K562 (cell line): ENCODE results near the gene BTBD2. TPM values are rescaled to one million over a fixed set of nuclear protein-coding genes. Genes with fewer than 3 reads are reported as not detected.

Source experiments
- ATAC-seq: fragments of 200-7000 bp; cut with Tn5 transposase; 3 replicates; pipeline ENCODE4 v1.9.1; 2020; ENCODE audit warnings: moderate library complexity
- BruUV-seq: library from RNA; stranded (reverse); fragments of 400-500 nt; replicated peaks from 2 replicates; lab custom pipeline; 2021; lab: Mats Ljungman, UMichigan
- CTCF ChIA-PET: fragments of 300-600 bp; formaldehyde crosslinking; extraction: SDS; loops from one replicate; lab custom pipeline; 2021; ENCODE audit warnings: low intra/inter-chr PET ratio; lab: Yijun Ruan, JAX
- POLR2A ChIA-PET: fragments of 300-600, 350-650 bp; sonication (Branson Sonifier 250); formaldehyde crosslinking; extraction: SDS; loops from one replicate; lab custom pipeline; 2021; ENCODE audit warnings: antibody characterized with exemption, inconsistent platforms; lab: Yijun Ruan, JAX
- DNase-seq, 4 experiments: peaks; one replicate each; pipeline versions ENCODE4 v3.0.0 to v3.0.0-alpha.2; 2011 to 2018; ENCODE audit warnings: low spot score in 3 of 4, mixed read lengths in 3 of 4; ENCODE audit errors: extremely low read depth in 1 of 4
- FAIRE-seq: peaks from 2 replicates; lab custom pipeline; 2011; peaks lifted over from hg19 to GRCh38; lab: Jason Lieb, UNC
- H2AFZ ChIP-seq: 2 replicates; pipeline ENCODE4 v1.6.0; 2011; ENCODE audit warnings: low read depth, low read length, control low read depth, inconsistent platforms
- H3K27ac ChIP-seq: fragments of 200-600 bp; 3 replicates; pipeline ENCODE4 v1.8.0; 2011; ENCODE audit warnings: low read depth, mild to moderate bottlenecking, control low read depth, inconsistent platforms, low read length, moderate library complexity, mixed read lengths; ENCODE audit errors: extremely low read depth
- H3K27me3 ChIP-seq, 2 experiments: fragments of 300-600 bp in 1 of 2; 2 replicates in 1 of 2; 3 replicates in 1 of 2; pipeline versions ENCODE4 v1.6.0 to v1.8.0; 2011; ENCODE audit warnings: inconsistent platforms in 2 of 2, low read length in 2 of 2, mild to moderate bottlenecking in 1 of 2, mixed read lengths in 1 of 2, moderate library complexity in 1 of 2; ENCODE audit not compliant: control insufficient read depth in 2 of 2, insufficient read depth in 2 of 2
- H3K36me3 ChIP-seq: fragments of 300-600 bp; 3 replicates; pipeline ENCODE4 v1.8.0; 2011; ENCODE audit warnings: mild to moderate bottlenecking, low read length, inconsistent platforms; ENCODE audit not compliant: control insufficient read depth, insufficient read depth
- H3K4me1 ChIP-seq, 2 experiments: fragments of 200-600 bp in 1 of 2; replicated peaks in 1 of 2; 2 replicates in 1 of 2; 3 replicates in 1 of 2; pipeline versions ENCODE4 v1.5.1 to v1.8.0; 2011; ENCODE audit warnings: inconsistent platforms in 2 of 2, low read length in 2 of 2, mild to moderate bottlenecking in 1 of 2, mixed read lengths in 1 of 2, moderate library complexity in 1 of 2; ENCODE audit not compliant: control insufficient read depth in 2 of 2, insufficient read depth in 2 of 2
- H3K4me2 ChIP-seq: 2 replicates; pipeline ENCODE4 v1.6.1; 2011; ENCODE audit warnings: low read length, control low read depth, inconsistent platforms, mixed read lengths; ENCODE audit not compliant: insufficient read depth
- H3K4me3 ChIP-seq: fragments of 200-600 bp; sonication (generic), shearing (Covaris generic); 2 replicates; pipeline ENCODE4 v1.5.1; 2016; ENCODE audit warnings: control low read depth, inconsistent platforms
- H3K79me2 ChIP-seq: fragments of 200-600 bp; 3 replicates; pipeline ENCODE4 v1.8.0; 2011; ENCODE audit warnings: low read length, inconsistent platforms; ENCODE audit not compliant: control insufficient read depth, insufficient read depth
- H3K9ac ChIP-seq, 2 experiments: 2 replicates each; pipeline versions ENCODE4 v1.6.0 to v1.6.1; 2011; ENCODE audit warnings: low read depth in 2 of 2, low read length in 2 of 2, control low read depth in 1 of 2, inconsistent platforms in 1 of 2, mild to moderate bottlenecking in 1 of 2, mixed read lengths in 1 of 2; ENCODE audit not compliant: insufficient read depth in 1 of 2
- H3K9me1 ChIP-seq: one replicate; pipeline ENCODE4 v1.6.0; 2011; ENCODE audit warnings: inconsistent platforms, mild to moderate bottlenecking, low read length, moderate library complexity; ENCODE audit not compliant: control insufficient read depth, insufficient read depth
- H3K9me3 ChIP-seq: replicated peaks from 2 replicates; pipeline ENCODE4 v1.5.1; 2011; ENCODE audit warnings: low read depth, low read length, inconsistent platforms; ENCODE audit not compliant: control insufficient read depth, insufficient read depth
- H4K20me1 ChIP-seq: replicated peaks from 2 replicates; pipeline ENCODE4 v1.6.1; 2011; ENCODE audit warnings: low read length, inconsistent platforms, mixed read lengths; ENCODE audit not compliant: control insufficient read depth, insufficient read depth
- ARID2 ChIP-seq: fragments of 450-650 bp; IDR thresholded peaks from 2 replicates; pipeline ENCODE4 v1.6.1; 2017; ENCODE audit warnings: antibody characterized with exemption, mild to moderate bottlenecking
- CAMTA2 ChIP-seq: fragments of 250-450 bp; sonication (Bioruptor Pico); conservative IDR thresholded peaks from 2 replicates; pipeline ENCODE4 v1.5.1; 2022
- CBFA2T2 ChIP-seq: fragments of 450-650 bp; conservative IDR thresholded peaks from 2 replicates; pipeline ENCODE4 v1.6.1; 2017; ENCODE audit warnings: mild to moderate bottlenecking
- HCFC1 ChIP-seq: IDR thresholded peaks from 2 replicates; pipeline ENCODE4 v1.6.1; 2012; ENCODE audit warnings: low read depth, low read length, improper control_type of control experiment
- MED1 ChIP-seq: sonication (generic); formaldehyde crosslinking; IDR thresholded peaks from 2 replicates; pipeline ENCODE4 v1.8.1; 2023; ENCODE audit warnings: missing genetic modification reagents, borderline replicate concordance
- NCOA1 ChIP-seq: fragments of 450-650 bp; IDR thresholded peaks from 2 replicates; pipeline ENCODE4 v1.6.1; 2016; ENCODE audit warnings: low read depth
- NFIX ChIP-seq: fragments of 250-450 bp; sonication (Bioruptor Pico); IDR thresholded peaks from 2 replicates; pipeline ENCODE4 v1.4.0; 2020; ENCODE audit warnings: low read depth, mild to moderate bottlenecking, moderate library complexity
- PRPF4 ChIP-seq: fragments of 200-400 bp; formaldehyde crosslinking; IDR thresholded peaks from one replicate; pipeline ENCODE4 v1.6.1; 2017; ENCODE audit warnings: low read length, low read depth, mild to moderate bottlenecking; ENCODE audit not compliant: insufficient read depth, poor library complexity, severe bottlenecking
- RFX1 ChIP-seq: fragments of 450-650 bp; IDR thresholded peaks from 2 replicates; pipeline ENCODE4 v1.6.1; 2016; ENCODE audit warnings: mild to moderate bottlenecking, moderate library complexity
- TCF7L2 ChIP-seq: fragments of 150-350 bp; IDR thresholded peaks from 2 replicates; pipeline ENCODE4 v1.6.1; 2016; ENCODE audit warnings: low read depth, mild to moderate bottlenecking, low read length, moderate library complexity
- ZBTB17 ChIP-seq: fragments of 450-650 bp; formaldehyde crosslinking; IDR thresholded peaks from 2 replicates; pipeline ENCODE4 v1.4.0; 2020; ENCODE audit warnings: mild to moderate bottlenecking
- ZNF274 ChIP-seq: IDR thresholded peaks from 2 replicates; pipeline ENCODE4 v1.6.1; 2011; ENCODE audit warnings: low read depth, mild to moderate bottlenecking, low read length, moderate library complexity, borderline replicate concordance
- WGBS: fragments of 100-300 bp; shearing (Covaris generic); methylation state at CpG from one replicate; pipeline ENCODE4 v1.1.6; 2016; ENCODE audit warnings: low coverage, mixed read lengths; ENCODE audit not compliant: insufficient coverage; ENCODE audit errors: missing lambda C conversion rate; 5-methylcytosine and 5-hydroxymethylcytosine counted together
- in situ Hi-C: fragments of 300-500 bp; cut with MboI; formaldehyde crosslinking; loops from 4 replicates; pipeline ENCODE4 v1.15.0; 2018; ENCODE audit warnings: inconsistent platforms, mixed read lengths
- intact Hi-C: fragments of 100-400 bp; cut with micrococcal nuclease; formaldehyde crosslinking; loops from 2 replicates; pipeline ENCODE4 v1.14.2; 2022
- polyA plus RNA-seq, 8 experiments: library from polyadenylated mRNA; depleted of rRNA in 4 of 8; stranded (reverse) in 5 of 8; unstranded in 3 of 8; fragments of >200 nt; fragmentation: Nextera tagmentation in 2 of 8; fragmentation: Illumina TruSeq in 1 of 8; extraction: Ambion mirVana in 2 of 8; extraction: Trizol in 1 of 8; gene quantifications; 2 replicates each; pipeline versions ENCODE4 v1.2.1 to v1.2.3, GENCODE V29; 2011 to 2014; ENCODE audit warnings: inconsistent platforms in 1 of 8, missing spikeins in 1 of 8
- total RNA-seq, 7 experiments: library from RNA; depleted of rRNA in 6 of 7; stranded (reverse); fragments of >200 nt in 6 of 7; fragmentation: Illumina TruSeq in 2 of 7; extraction: Trizol in 2 of 7; gene quantifications; 2 replicates each; pipeline versions ENCODE4 v1.2.1 to v1.2.3, GENCODE V29; 2011 to 2021; ENCODE audit warnings: low replicate concordance in 1 of 7

The BTBD2 gene
- total and polyA plus RNA-seq, 9 of the 15 experiments (the other 6 are each of a cell fraction or from before 2014, with no cell fraction given), result 0.10 to 15.6 (median 6.9) TPM

- CTCF ChIA-PET, result no interaction called here
- no peak overlapping the region for H2AFZ ChIP-seq
- H3K27ac ChIP-seq, result no peak overlapping the region
- H3K79me2 ChIP-seq, result peaks cover 49% of the 10 kb centered on the region
- FAIRE-seq (no peak), ATAC-seq (no peak), DNase-seq (no peak)
- H3K4me2 ChIP-seq, result no peak overlapping the region
- 93% methylated on average over 25 of the region's 38 CpGs for WGBS
- H3K9ac ChIP-seq, result peak overlapping the region in 1 of 2 experiments; percentile 36; a peak in 1 of 4 replicates
- peaks cover 52% of the 10 kb centered on the region; the same call in 2 of the 3 replicates for H3K36me3 ChIP-seq
- no peak for TF ChIP-seq NCOA1
- no peak for TF ChIP-seq NFIX (CRISPR knock-in tag)
- TF ChIP-seq ZBTB17 (CRISPR knock-in tag), result no peak
- no peak for TF ChIP-seq RFX1
- TF ChIP-seq CAMTA2 (CRISPR knock-in tag), result no peak
- TF ChIP-seq TCF7L2, result no peak
- TF ChIP-seq ARID2, result no peak
- TF ChIP-seq MED1, result no peak
- no peak for TF ChIP-seq PRPF4
- TF ChIP-seq CBFA2T2, result no peak
- TF ChIP-seq HCFC1, result no peak
- no peak for TF ChIP-seq ZNF274
- no TSS peak for BruUV-seq
- H3K27me3 ChIP-seq, result no peaks in the 10 kb centered on the region
- peaks cover 0 to 50% of the 10 kb centered on the region in 2 experiments; a peak in 2 of 5 replicates for H3K4me1 ChIP-seq
- H4K20me1 ChIP-seq, result peaks cover 18% of the 10 kb centered on the region; the same call in 1 of the 2 replicates
- intact Hi-C loops (no loop called here), in situ Hi-C loops (no loop called here)
- no peak overlapping the region for H3K4me3 ChIP-seq
- H3K9me3 ChIP-seq, result no peaks in the 10 kb centered on the region
- peaks cover 3% of the 10 kb centered on the region for H3K9me1 ChIP-seq
- POLR2A ChIA-PET, result interaction anchor here (0.7 kb wide), 1 partner anchor 50 kb away, joined by 4 read pairs; no protein-coding TSS in a partner anchor
Measured at GRCh38 chr19:1970003-1970805, 45.3 kb downstream of the BTBD2 start.
